ENCODE data around the gene PPP2R1A.

PPP2R1A gene

DNA sequence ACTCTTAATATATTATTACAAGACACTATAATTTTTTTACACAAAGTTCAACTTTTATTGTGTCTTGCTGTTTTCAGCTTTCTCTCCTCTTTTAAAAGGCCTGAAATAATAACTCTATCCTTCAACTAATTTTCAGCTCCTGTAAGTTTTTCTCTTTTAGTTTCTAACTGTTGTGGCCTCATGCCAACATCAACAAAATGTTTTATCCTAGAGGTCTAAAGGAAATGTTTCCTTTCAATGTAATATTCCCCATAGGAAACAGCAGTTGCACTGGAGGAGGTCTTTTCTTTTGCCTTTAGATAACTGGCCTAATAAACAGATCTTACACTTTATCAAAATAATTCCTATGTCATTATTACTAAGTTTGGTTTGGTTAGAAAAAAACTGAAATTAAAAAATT, 41.6 kb upstream of the PPP2R1A start:
- no peak for DNase-seq (ENCODE audit: low read depth in 1 of 2, low spot score in 1 of 2)
- TF ChIP-seq GABPA (IDR thresholded peaks at IDR 0.05; ENCODE audit: low read depth) (no peak), SPI1 (IDR thresholded peaks at IDR 0.05; ENCODE audit: borderline replicate concordance, low read depth) (no peak), POLR2AphosphoS5 (IDR thresholded peaks at IDR 0.05; ENCODE audit: low read depth) (no peak)
- TF ChIP-seq, protein P1, sequence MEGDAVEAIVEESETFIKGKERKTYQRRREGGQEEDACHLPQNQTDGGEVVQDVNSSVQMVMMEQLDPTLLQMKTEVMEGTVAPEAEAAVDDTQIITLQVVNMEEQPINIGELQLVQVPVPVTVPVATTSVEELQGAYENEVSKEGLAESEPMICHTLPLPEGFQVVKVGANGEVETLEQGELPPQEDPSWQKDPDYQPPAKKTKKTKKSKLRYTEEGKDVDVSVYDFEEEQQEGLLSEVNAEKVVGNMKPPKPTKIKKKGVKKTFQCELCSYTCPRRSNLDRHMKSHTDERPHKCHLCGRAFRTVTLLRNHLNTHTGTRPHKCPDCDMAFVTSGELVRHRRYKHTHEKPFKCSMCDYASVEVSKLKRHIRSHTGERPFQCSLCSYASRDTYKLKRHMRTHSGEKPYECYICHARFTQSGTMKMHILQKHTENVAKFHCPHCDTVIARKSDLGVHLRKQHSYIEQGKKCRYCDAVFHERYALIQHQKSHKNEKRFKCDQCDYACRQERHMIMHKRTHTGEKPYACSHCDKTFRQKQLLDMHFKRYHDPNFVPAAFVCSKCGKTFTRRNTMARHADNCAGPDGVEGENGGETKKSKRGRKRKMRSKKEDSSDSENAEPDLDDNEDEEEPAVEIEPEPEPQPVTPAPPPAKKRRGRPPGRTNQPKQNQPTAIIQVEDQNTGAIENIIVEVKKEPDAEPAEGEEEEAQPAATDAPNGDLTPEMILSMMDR (IDR thresholded peaks at IDR 0.05; ENCODE audit: insufficient read depth, low read length), result no peak
- TF ChIP-seq, protein P2, sequence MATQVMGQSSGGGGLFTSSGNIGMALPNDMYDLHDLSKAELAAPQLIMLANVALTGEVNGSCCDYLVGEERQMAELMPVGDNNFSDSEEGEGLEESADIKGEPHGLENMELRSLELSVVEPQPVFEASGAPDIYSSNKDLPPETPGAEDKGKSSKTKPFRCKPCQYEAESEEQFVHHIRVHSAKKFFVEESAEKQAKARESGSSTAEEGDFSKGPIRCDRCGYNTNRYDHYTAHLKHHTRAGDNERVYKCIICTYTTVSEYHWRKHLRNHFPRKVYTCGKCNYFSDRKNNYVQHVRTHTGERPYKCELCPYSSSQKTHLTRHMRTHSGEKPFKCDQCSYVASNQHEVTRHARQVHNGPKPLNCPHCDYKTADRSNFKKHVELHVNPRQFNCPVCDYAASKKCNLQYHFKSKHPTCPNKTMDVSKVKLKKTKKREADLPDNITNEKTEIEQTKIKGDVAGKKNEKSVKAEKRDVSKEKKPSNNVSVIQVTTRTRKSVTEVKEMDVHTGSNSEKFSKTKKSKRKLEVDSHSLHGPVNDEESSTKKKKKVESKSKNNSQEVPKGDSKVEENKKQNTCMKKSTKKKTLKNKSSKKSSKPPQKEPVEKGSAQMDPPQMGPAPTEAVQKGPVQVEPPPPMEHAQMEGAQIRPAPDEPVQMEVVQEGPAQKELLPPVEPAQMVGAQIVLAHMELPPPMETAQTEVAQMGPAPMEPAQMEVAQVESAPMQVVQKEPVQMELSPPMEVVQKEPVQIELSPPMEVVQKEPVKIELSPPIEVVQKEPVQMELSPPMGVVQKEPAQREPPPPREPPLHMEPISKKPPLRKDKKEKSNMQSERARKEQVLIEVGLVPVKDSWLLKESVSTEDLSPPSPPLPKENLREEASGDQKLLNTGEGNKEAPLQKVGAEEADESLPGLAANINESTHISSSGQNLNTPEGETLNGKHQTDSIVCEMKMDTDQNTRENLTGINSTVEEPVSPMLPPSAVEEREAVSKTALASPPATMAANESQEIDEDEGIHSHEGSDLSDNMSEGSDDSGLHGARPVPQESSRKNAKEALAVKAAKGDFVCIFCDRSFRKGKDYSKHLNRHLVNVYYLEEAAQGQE (IDR thresholded peaks at IDR 0.05; ENCODE audit: insufficient replicate concordance, low read depth), result no peak
- Histone ChIP-seq H3K27ac (replicated peaks) (no peak overlapping the region), H3K4me3 (replicated peaks; ENCODE audit: insufficient read depth, low read length) (no peak overlapping the region), H3K27me3 (ENCODE audit: insufficient read depth, poor library complexity, severe bottlenecking) (no peaks in the 10 kb centered on the region)

DNA sequence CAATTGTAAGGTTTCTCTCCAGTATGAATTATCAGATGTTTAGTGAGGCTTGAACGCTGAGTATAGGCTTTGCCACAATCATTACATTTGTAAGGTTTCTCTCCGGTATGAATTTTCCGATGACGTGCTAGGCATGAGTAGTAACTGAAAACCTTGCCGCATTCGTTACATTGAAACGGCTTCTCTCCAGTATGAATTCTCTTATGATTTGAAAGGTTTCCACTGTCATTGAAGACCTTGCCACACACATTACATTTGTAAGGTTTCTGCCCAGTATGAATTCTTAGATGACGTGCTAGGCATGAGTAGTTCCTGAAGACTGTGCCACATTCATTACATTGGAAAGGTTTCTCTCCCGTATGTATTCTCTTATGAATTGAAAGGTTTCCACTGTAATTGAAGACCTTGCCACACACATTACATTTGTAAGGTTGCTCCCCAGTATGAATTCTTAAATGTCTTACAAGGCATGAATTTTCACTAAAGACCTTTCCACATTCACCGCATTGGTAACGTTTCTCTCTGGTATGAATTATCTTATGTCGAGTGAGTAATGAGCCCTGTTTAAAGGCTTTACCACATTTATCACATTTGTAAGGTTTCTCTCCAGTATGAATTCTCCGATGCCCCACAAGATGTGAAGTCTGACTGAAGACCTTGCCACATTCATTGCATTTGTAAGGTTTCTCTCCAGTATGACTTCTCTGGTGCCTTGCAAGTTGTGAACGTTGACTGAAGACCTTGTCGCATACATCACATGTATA, 34.1 kb upstream of the PPP2R1A start:
- no peaks in the 10 kb centered on the region for H3K27me3 ChIP-seq (ENCODE audit: insufficient read depth, poor library complexity, severe bottlenecking)
- H3K4me3 ChIP-seq (replicated peaks; ENCODE audit: insufficient read depth, low read length), result no peak overlapping the region
- DNase-seq (ENCODE audit: low read depth in 1 of 2, low spot score in 1 of 2), result no peak
- TF ChIP-seq GABPA (IDR thresholded peaks at IDR 0.05; ENCODE audit: low read depth) (no peak), SPI1 (IDR thresholded peaks at IDR 0.05; ENCODE audit: borderline replicate concordance, low read depth) (no peak), POLR2AphosphoS5 (IDR thresholded peaks at IDR 0.05; ENCODE audit: low read depth) (no peak)
- TF ChIP-seq, protein P2 (IDR thresholded peaks at IDR 0.05; ENCODE audit: insufficient replicate concordance, low read depth), result no peak
- TF ChIP-seq, protein P1 (IDR thresholded peaks at IDR 0.05; ENCODE audit: insufficient read depth, low read length), result no peak
- H3K27ac ChIP-seq (replicated peaks), result no peak overlapping the region

DNA sequence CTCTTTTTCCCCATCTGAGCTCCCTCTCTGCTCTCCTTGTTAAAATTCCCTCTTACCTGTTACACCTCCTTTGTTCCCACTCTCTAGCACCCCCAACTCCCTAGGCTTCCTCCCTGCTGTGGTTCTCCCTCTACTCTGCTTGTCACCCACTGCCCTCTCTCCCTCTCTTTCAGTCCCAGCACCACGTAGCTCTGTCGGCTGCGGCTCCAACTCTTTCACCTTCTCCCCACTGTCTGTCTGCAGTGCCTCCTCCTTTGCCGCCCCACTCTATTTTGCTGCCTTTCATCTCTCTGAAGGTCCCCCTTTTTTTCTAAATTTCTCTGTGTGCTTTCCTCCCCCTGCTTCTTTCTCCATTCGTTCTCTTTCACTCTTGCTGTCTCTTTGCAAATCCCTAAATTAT, 19.5 kb upstream of the PPP2R1A start:
- Histone ChIP-seq H3K27me3 (ENCODE audit: insufficient read depth, poor library complexity, severe bottlenecking) (no peaks in the 10 kb centered on the region), H3K4me3 (replicated peaks; ENCODE audit: insufficient read depth, low read length) (no peak overlapping the region), H3K27ac (replicated peaks) (no peak overlapping the region)
- TF ChIP-seq POLR2AphosphoS5 (IDR thresholded peaks at IDR 0.05; ENCODE audit: low read depth) (no peak), SPI1 (IDR thresholded peaks at IDR 0.05; ENCODE audit: borderline replicate concordance, low read depth) (no peak), GABPA (IDR thresholded peaks at IDR 0.05; ENCODE audit: low read depth) (no peak)
- TF ChIP-seq, protein P2 (IDR thresholded peaks at IDR 0.05; ENCODE audit: insufficient replicate concordance, low read depth), result no peak
- TF ChIP-seq, protein P1 (IDR thresholded peaks at IDR 0.05; ENCODE audit: insufficient read depth, low read length), result no peak
- no peak for DNase-seq (ENCODE audit: low read depth in 1 of 2, low spot score in 1 of 2)
